WI38 (cell line): Measurements from ENCODE around the gene FRMD5.

Experiments used
- H3K4me3 ChIP-seq: 2 replicates; pipeline ENCODE4 v1.5.1; 2011; ENCODE audit warnings: low read depth, mild to moderate bottlenecking, control low read depth, low read length
- CTCF ChIP-seq: IDR thresholded peaks from 2 replicates; pipeline ENCODE4 v1.5.1; 2012; ENCODE audit warnings: low read depth, mild to moderate bottlenecking, control low read depth, low read length

Gene FRMD5

GRCh38 chr15:44219073-44219472 lies 24.0 kb upstream of the FRMD5 start:
- TF ChIP-seq CTCF = no peak
- H3K4me3 ChIP-seq = no peak overlapping the region

- no peak for TF ChIP-seq CTCF
- no peak overlapping the region for H3K4me3 ChIP-seq
These were observed 21.9 kb upstream of the FRMD5 start for GRCh38 chr15:44216958-44217357.

DNA sequence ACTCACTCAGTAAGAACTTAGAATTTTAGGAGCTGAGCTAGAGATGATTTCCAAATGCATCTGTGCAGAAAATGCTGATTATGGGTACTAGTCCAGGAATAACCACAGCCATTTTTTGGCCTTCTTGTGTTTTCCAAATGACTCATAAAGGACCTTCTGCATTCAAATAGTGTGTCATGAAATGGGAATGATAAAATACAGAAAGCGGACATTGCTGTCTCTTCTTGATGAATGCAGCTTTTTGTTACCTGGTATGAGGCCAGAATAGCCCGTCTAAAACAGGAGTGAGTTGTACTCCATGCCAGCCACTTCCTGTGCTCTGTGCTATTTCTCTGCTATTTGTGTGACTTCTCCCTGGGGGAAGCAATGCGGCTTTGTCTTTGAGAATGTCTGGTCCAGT lies 20.5 kb upstream of the FRMD5 start:
- H3K4me3 ChIP-seq = no peak overlapping the region
- no peak for TF ChIP-seq CTCF

GRCh38 chr15:44208956-44209355 lies 13.9 kb upstream of the FRMD5 start:
- no peak for TF ChIP-seq CTCF
- no peak overlapping the region for H3K4me3 ChIP-seq

- no peak for TF ChIP-seq CTCF
- H3K4me3 ChIP-seq = no peak overlapping the region
These were observed 12.6 kb upstream of the FRMD5 start for GRCh38 chr15:44207643-44208042.

DNA sequence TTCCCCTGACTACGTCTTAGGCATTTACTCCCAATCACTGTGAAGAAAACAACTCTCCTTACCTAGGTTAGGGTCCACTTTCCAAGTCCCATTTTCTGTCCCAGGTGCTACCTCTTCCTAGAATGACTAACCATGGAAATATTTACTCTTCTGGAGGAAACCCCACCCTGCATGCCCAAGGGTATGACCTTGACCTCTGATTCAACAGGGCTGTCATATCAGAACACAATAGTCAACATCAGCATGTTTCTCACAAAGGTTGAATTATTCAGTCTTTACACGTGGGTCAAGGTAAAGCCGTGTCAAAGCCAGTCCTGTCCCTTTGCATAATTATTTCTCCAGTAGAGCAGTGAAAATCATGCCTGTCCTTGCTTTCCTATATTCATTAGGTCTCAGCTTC lies 4.3 kb upstream of the FRMD5 start:
- no peak overlapping the region for H3K4me3 ChIP-seq
- TF ChIP-seq CTCF = no peak

- TF ChIP-seq CTCF = no peak
These were observed 534 bp downstream of the FRMD5 start for GRCh38 chr15:44194323-44195150.

More at GRCh38 chr15:44194323-44195150, 534 bp downstream of the FRMD5 start:
- peak overlapping the region; percentile 67 for H3K4me3 ChIP-seq
